ENCODE measurements around the gene PDE3B.
"Not testable (repeated sequence)": the region's sequence is repeated elsewhere in the genome, so short reads cannot be mapped to it uniquely, and the experiment has no call there.

Gene PDE3B

DNA sequence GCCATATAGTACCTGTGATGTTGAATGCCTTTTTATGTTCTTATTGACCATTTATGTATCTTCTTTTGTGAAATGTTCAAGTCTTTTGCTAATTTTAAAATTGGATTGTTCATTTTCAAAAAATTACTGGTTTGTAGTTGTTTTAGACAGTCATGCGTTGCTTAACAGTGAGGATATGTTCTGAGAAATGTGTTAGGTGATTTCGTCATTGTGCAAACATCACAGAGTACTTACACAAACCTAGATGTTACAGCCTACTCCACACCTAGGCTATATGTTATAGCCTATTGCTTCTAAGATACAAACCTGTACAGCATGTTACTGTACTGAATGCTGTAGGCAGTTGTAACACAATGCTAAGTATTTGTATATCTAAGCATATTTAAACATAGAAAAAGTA, 32.5 kb downstream of the PDE3B start:
- no peak for DNase-seq (ENCODE audit: low read depth in 2 of 2)

DNA sequence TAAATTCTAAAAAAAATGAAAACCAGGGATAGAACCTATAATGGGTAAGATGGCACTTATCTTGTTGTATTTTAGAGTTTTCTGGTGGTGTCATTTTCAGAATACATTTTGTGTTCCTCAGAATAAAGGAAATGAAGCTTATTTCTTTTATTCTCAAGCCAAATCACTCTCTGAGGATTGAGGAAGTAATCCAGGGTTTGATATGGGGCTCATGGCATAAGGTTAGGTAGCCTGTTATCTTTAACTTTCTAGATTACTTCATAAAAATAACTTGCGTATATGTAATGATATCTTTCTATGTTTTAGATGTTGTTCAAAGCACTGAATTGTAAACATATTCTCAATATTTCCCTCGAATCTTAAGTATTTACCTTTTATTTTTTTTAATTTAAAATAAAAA, 33.5 kb downstream of the PDE3B start:
- DNase-seq (ENCODE audit: low read depth in 2 of 2), result no peak

DNA sequence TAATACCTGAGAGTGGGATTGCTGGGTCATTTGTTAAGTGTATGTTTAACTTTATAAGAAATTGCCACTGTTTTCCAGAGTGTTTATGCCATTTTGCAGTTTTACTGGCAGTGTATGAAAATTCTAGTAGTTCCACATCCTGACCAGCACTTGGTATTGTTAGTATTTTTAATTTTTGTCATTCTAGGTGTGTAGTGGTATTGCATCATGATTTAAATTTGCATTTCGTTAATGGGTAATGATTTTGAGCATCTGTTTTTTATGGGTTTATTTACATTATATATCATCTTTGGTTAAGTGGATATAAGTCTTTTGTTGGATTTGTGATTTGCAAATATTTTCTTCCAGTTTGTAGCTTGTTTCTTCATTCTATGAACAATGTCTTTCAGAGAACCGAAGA, 34.7 kb downstream of the PDE3B start:
- no peak for DNase-seq (ENCODE audit: low read depth in 2 of 2)

DNA sequence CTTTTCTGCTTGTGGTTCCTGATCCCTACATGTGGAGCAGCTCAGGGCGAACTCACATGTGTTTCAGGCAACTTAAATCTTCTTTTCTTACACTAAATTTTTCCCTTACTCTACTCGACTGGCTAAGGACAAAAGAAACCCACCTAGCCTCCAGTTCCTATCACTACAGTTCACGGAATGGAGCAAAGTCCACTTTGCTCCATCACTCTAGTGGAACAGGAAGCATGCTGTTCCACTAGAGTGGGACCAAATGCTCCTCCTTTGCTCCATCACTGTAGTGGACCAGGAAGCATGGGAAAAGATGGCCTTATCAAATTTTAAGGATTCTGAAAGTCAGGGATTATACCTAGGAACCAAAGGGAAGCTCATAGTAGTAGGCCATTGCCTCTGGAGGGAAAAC, 36.1 kb downstream of the PDE3B start:
- no peak for DNase-seq (ENCODE audit: low read depth in 2 of 2)

DNA sequence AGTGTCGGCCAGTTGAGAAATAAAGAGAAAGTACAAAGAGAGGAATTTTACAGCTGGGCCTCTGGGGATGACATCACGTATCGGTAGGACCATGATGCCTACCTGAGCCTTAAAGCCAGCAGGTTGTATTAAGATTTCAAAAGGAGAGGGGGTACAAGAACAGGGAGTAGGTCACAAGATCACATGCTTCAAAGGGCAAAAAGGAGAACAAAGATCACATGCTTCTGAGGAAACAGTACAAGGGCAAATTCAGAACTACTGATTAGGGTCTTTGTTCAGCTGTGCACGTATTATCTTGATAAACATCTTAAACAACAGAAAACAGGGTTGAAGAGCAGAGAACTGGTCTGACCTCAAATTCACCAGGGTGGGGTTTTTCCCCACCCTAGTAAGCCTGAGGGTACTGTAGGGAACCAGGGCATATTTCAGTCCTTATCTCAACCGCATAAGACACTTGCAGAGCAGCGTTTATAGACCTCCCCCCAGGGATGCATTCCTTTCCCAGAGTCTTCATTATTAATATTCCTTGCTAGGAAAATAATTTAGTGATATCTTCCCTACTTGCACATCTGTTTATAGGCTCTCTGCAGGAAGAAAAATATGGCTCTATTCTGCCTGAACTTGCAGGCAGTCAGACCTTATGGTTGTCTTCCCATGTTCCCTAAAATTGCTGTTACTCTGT, 40.8 kb downstream of the PDE3B start:
- not testable (repeated sequence) for DNase-seq (ENCODE audit: low read depth in 2 of 2)

DNA sequence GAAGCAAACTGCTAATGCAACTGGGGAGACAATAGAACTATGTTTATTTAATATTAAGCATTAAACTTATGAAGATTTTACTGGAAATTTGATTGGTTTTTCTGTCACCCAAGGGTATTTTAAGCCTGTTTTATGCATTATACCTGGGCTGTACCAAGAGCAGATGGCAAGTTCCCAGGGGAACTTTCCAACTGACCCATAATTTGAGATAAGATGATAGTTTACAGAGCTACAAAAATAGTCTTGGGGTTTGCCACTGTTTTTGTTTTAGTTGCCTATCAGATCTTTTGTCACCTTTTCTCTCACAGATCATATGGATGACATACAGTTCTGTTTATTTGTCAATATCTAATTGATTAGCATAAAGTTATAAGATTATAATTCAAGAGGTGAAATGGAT, 43.9 kb downstream of the PDE3B start:
- no peak for DNase-seq (ENCODE audit: low read depth in 2 of 2)

DNA sequence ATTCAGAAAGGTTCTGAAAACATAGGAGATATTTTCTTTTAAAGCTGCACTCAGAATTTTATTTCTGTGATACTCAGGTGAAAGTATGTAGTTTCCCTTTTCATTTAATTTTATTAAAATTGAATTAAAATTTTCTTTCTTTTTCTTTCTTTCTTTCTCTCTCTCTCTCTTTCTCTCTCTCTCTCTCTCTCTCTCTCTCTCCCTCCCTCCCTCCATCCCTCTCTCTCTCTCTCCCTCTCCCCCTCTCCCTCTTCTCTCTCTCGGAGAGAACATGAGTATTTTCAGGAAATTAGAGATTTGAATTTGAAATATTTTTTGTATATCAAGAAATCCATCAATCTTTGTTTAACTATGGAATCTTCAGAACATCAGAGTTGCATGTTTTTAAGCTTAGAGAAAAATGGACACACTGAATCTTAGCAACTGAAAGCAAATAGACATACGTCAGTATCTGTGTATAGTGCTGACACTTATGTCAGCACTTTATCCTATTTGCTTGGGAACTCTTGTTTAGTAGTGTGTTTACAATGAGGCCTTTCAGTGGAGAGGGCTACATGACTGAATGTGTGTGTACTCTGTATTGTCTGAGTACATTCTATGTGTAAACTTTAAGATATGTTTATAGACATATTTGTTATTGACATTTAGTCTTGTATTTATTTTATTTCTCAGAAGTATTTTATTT, 44.5 kb downstream of the PDE3B start:
- DNase-seq (ENCODE audit: low read depth in 2 of 2), result no peak

DNA sequence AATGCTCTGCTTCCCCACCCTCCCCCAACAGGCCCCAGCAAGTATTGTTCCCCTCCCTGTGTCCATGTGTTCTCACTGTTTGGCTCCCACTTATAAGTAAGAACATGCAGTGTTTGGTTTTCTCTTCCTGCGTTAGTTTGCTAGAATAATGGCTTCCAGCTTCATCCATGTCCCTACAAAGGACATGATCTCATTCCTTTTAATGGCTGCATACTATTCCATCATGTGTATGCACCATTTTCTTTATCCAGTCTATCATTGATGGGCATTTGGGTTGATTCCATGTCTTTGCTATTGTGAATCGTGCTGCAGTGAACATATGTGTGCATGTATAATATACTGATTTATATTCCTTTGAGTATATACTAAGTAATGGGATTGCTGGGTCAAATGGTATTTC, 52.1 kb downstream of the PDE3B start:
- not testable (repeated sequence) for DNase-seq (ENCODE audit: low read depth in 2 of 2)

DNA sequence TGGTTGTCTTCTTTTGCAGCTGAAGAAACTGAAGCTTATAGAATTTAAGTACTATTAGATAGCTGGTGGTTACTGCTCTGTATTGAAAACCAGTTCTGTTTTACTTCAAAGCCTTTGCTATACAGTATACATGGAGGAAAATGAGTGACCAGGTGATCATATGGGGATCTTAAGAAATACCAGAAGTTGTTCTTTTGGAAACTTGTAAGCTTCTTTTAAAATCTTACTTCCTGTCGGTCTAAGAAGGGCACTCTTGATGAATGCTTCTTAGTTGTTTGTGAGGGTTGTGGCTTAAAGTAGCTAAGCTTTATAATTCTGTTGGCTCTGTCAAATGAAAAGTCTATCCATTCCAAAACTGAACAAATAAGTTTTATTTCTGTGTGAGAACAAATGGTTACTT, 55.2 kb downstream of the PDE3B start:
- no peak for DNase-seq (ENCODE audit: low read depth in 2 of 2)

DNA sequence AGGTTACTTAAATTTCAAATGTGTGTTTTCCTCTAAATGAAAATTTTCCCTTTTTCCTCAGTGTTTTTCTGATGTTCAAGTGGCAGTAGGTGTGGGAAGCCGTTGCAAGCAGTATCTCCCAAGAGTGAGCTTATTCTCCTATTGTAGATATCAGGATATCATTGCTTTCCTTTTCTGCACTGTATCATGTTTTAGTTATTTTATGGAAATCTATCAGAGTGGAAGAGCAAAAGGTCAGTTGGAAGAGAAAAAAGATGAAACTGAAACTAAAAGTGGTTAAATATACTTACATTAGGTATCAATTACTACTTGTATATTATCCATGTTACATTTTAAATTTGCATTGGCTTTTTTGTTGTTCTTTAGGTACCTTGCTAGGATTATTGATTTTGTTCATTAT, 57.0 kb downstream of the PDE3B start:
- no peak for DNase-seq (ENCODE audit: low read depth in 2 of 2)

DNA sequence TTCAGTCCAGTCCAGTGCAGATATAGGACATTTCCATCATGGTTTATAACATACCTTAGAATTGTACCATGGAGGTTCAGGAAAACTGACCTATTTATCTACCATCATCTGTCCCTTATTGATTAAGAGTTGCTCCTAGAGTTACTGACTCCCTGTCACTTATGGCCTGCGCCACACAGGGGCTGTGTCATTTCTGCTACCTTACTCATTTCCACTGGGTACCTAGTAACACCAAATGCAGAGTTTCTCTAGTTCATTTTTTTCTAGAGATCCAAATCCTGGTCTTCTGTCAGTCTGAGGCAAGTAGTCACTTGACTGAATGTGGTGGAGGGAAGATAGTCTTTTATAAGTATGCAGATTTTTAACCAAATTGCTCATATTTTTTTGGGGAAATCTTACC, 59.2 kb downstream of the PDE3B start:
- no peak for DNase-seq (ENCODE audit: low read depth in 2 of 2)

DNA sequence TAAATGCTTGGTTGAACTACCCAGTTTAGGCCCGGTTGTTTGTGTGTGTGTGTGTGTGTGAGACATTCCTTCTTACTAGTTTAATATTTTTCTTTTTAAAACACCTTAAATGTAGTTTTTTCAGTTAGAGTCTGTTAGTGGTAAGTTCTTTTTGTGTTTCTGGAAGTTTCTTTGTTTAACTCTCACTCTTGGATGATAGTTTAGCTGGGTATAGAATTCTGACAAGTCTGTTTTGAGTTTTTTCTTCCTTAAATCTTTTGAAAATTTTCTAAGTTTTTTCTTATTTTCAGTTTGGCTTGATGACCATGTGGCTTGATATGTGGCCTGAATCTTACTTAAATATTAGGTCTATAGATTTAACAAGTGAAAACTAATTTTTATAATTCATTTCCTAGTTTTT, 60.1 kb downstream of the PDE3B start:
- no peak for DNase-seq (ENCODE audit: low read depth in 2 of 2)

DNA sequence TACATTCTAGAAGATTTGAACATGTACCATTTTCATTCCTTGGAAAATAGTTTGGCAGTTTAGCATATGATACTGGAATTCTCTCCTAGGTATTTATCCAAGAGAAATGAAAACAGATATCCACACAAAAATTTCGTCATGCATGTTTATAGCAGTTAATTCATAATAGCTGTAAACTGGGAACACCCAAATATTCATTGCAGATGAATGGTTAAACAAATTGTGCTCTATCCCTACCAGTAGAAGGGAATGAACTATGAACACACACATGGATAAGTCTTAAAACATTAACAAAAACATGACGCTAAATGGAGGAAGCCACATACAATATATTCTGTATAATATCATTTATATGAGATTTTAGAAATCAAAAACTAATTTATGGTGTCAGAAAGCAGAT, 61.5 kb downstream of the PDE3B start:
- no peak for DNase-seq (ENCODE audit: low read depth in 2 of 2)

DNA sequence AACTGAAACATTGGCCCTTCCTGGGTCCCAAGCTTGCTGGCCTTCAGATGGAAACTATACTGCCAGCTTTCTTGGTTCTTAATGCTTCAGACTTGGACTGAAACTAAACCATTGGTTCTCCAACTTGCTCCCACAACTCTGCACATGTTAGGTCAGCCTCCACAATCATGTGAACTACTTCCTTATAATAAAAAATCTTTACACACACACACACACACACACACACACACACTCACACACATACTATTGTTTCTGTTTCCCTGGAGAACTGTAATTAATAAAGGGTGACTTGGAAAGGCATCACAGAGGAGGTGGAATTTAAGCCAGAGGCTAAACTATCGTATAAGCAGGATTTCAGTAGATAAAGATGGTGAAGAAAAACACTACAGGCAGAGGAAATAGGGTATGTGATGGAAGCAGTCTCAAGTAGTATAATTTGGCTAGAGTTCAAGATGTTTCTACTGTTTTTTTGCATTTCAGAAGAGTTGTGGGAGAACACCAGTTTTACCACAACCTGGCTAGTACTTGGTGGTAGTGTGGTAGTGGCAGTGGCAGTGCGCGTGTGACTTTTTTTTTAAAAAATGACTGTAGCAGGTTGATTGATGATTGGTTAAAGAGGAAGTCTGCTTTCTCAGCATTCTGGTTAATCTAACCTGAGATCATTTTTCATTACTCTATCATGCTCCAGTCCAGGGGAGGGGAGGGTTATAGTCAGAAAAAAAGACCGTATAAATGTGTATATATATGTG, 70.1 kb downstream of the PDE3B start:
- DNase-seq (ENCODE audit: low read depth in 2 of 2), result no peak

DNA sequence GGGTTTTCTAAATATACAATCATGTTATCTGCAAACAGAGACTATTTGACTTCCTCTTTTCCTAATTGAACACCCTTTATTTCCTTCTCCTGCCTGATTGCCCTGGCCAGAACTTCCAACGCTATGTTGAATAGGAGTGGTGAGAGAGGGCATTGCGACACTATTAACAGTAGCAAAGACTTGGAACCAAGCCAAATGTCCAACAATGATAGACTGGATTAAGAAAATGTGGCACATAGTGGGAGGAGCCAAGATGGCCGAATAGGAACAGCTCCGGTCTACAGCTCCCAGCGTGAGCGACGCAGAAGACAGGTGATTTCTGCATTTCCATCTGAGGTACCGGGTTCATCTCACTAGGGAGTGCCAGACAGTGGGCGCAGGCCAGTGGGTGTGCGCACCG, 72.1 kb downstream of the PDE3B start:
- not testable (repeated sequence) for DNase-seq (ENCODE audit: low read depth in 2 of 2)

DNA sequence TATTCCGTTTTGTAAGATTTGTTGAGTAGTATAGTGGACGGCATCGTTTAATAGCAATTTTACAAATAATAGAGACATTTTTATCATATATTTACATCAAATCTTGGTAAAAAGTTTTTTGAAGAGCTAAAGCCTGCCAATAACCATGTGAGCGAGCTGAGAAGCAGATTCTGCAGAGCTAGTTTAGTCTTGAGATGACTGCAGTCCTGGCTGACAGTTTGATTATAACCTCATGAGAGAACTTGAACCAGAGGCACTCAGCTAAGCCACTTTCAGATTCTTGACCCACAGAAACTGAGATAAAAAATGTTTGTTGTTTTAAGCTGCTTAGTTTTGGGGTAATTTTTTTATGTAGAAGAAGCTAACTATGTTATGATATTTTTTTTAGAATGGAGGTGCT, 78.9 kb downstream of the PDE3B start:
- DNase-seq (ENCODE audit: low read depth in 2 of 2), result no peak

DNA sequence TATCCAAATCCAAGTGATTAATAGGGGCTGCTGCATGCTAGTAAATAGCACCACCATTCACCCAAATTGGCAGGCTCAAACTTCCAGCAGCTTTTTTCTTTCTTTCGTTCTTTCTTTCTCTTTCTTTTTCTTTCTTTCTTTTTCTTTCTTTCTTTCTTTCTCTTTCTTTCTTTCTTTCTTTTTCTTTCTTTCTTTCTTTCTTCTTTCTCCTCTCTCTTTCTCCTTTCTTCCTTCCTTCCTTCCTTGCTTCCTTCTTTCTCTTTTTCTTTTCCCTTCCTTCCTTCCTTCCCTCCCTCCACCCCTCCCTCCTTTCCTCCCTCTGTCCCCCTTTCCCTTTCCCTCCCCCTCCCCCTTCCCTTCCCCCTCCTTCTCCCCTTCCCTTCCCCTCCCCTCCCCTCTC, 81.5 kb downstream of the PDE3B start:
- no peak for DNase-seq (ENCODE audit: low read depth in 2 of 2)

DNA sequence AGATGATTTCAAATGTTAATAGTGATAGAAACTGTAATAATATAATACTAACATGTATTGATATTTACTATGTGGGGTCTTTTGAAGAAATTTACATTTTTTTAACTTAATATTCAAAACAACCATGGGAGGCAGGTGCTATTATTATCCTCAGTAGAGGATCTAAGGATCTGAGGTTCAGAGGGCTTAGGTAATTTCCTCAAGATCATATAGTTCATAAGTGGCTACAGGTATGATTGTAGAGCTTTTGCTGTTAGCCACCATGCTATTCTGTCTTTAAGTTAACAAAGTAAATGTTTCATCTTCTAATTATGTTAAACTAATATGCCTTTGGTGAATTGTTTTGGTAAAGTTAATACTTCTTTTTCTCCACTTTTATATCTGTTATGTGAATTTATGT, 83.6 kb downstream of the PDE3B start:
- no peak for DNase-seq (ENCODE audit: low read depth in 2 of 2)

DNA sequence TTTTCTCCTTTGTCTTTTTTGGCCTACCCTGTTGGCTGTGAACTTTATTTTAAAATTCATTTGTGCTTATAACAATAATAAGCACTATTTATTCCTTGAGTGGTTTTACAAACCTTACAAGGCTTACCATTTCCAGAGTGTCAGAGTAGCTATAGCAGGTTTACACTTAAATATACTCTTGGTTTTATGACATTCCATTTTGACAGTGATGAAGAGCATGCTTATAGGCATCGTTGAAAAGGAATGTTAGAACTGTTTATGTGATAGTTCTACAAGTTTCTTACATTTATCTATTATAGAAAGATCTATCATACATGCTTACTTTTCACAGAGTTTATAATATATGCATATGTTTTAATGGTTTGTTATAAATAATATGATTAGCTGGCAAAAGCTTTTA, 84.1 kb downstream of the PDE3B start:
- DNase-seq (ENCODE audit: low read depth in 2 of 2), result no peak

DNA sequence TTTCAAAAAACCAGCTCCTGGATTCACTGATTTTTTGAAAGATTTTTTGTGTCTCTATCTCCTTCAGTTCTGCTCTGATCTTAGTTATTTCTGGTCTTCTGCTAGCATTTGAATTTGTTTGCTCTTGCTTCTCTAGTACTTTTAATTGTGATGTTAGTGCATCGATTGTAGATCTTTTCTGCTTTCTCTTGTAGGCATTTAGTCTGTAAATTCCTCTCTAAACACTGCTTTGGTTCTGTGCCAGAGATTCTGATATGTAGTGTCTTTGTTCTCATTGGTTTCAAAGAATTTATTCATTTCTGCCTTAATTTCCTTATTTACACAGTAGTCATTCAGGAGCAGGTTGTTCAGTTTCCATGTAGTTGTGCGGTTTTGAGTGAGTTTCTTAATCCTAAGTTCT, 96.9 kb downstream of the PDE3B start:
- not testable (repeated sequence) for DNase-seq (ENCODE audit: low read depth in 2 of 2)

DNA sequence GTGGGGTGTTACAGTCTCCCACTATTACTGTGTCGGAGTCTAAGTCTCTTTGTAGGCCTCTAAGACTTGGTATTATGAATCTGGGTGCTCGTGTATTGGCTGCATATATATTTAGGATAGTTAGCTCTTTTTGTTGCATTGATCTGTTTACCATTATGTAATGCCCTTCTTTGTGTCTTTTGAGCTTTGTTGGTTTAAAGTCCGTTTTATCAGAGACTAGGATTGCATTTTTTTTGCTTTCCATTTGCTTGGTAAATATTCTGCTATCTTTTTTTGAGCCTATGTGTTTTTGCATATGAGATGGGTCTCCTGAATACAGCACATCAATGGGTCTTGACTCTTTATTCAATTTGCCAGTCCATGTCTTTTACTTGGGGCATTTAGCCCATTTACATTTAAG, 97.6 kb downstream of the PDE3B start:
- DNase-seq (ENCODE audit: low read depth in 2 of 2), result no peak

DNA sequence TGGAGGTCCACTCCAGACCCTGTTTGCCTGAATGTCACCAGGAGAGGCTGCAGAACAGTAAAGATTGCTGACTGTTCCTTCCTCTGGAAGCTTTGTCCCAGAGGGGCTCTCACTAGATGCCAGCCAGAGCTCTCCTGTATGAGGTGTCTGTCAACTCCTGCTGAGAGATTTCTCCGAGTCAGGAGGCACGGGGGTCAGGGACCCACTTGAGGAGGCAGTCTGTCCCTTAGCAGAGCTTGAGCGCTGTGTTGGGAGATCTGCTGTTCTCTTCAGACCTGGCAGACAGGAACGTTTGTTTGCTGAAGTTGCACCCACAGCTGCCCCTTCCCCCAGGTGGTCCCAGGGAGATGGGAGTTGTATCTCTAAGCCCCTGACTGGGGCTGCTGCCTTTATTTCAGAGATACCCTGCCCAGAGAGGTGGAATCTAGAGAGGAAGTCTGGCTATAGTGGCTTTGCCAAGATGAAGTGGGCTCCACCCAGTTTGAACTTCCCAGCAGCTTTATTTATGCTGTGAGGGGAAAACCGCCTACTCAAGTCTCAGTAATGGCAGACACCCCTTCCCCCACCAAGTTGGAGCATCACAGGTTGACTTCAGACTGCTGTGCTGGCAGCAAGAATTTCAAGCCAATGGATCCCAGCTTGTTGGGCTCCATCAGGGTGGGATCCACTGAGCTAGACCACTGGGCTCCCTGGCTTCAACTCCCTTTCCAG, 99.4 kb downstream of the PDE3B start:
- DNase-seq (ENCODE audit: low read depth in 2 of 2), result no peak
